HL-60 (cell line): Measurements from ENCODE around the gene PDE2A.

Experiments
- DNase-seq, 2 experiments: peaks; one replicate each; pipeline ENCODE4 v3.0.0-alpha.2; 2010 to 2020; ENCODE audit warnings: low read depth in 1 of 2, low spot score in 1 of 2
- H3K27ac ChIP-seq: fragments of 250-450 bp; sonication (Bioruptor Pico); replicated peaks from 2 replicates; pipeline ENCODE4 v1.5.1; 2020; ENCODE audit warnings: mild to moderate bottlenecking, moderate library complexity
- H3K27me3 ChIP-seq: fragments of 250-450 bp; sonication (Bioruptor Pico); 2 replicates; pipeline ENCODE4 v1.5.1; 2021; ENCODE audit warnings: mild to moderate bottlenecking, moderate library complexity; ENCODE audit not compliant: insufficient read depth, poor library complexity, severe bottlenecking
- H3K4me3 ChIP-seq: replicated peaks from 2 replicates; pipeline ENCODE4 v1.5.1; 2011; ENCODE audit warnings: mild to moderate bottlenecking, control low read depth, low read length; ENCODE audit not compliant: insufficient read depth
- CTCF ChIP-seq: IDR thresholded peaks from one replicate; pipeline ENCODE4 v1.5.1; 2011; ENCODE audit warnings: low read length, control low read depth, inconsistent platforms; ENCODE audit not compliant: insufficient read depth
- GABPA ChIP-seq: IDR thresholded peaks from 2 replicates; pipeline ENCODE4 v1.6.1; 2012; ENCODE audit warnings: low read depth
- POLR2AphosphoS5 ChIP-seq: IDR thresholded peaks from 2 replicates; pipeline ENCODE4 v1.6.1; 2012; ENCODE audit warnings: low read depth
- REST ChIP-seq: IDR thresholded peaks from 2 replicates; pipeline ENCODE4 v1.6.1; 2012; ENCODE audit warnings: low read depth; ENCODE audit not compliant: insufficient replicate concordance
- SPI1 ChIP-seq: IDR thresholded peaks from 2 replicates; pipeline ENCODE4 v1.6.1; 2012; ENCODE audit warnings: low read depth, mild to moderate bottlenecking, borderline replicate concordance

PDE2A gene

GRCh38 chr11:72687326-72687725 lies 13.1 kb upstream of the PDE2A start:
- DNase-seq = no peak
- TF ChIP-seq SPI1 (no peak), GABPA (no peak), CTCF (no peak), REST (no peak), POLR2AphosphoS5 (no peak)
- Histone ChIP-seq H3K27ac (no peak overlapping the region), H3K4me3 (no peak overlapping the region), H3K27me3 (no peaks in the 10 kb centered on the region)

GRCh38 chr11:72686639-72687220 lies 12.5 kb upstream of the PDE2A start:
- no peak for TF ChIP-seq CTCF
- peak; percentile 15; the same call in 1 of the 2 replicates for TF ChIP-seq POLR2AphosphoS5
- TF ChIP-seq REST = no peak
- DNase-seq = no peak
- H3K27ac ChIP-seq = no peak overlapping the region
- no peaks in the 10 kb centered on the region for H3K27me3 ChIP-seq
- H3K4me3 ChIP-seq = no peak overlapping the region

GRCh38 chr11:72685560-72686480 lies 11.6 kb upstream of the PDE2A start:
- TF ChIP-seq GABPA (no peak), POLR2AphosphoS5 (no peak), CTCF (no peak), SPI1 (no peak), REST (no peak)
- Histone ChIP-seq H3K27me3 (no peaks in the 10 kb centered on the region), H3K27ac (no peak overlapping the region), H3K4me3 (no peak overlapping the region)
- no peak for DNase-seq
